IPS-18a (cell line): ENCODE results near the gene TXNRD2.

Experiments
- H3K27ac ChIP-seq: one replicate; pipeline ENCODE4 v1.5.1; 2013; ENCODE audit warnings: low read length
- H3K27me3 ChIP-seq: one replicate; pipeline ENCODE4 v1.6.1; 2013; ENCODE audit warnings: mild to moderate bottlenecking, low read length; ENCODE audit not compliant: control insufficient read depth, insufficient read depth
- H3K36me3 ChIP-seq: one replicate; pipeline ENCODE4 v1.6.1; 2013; ENCODE audit warnings: low read depth, low read length; ENCODE audit not compliant: control insufficient read depth
- H3K4me1 ChIP-seq: one replicate; pipeline ENCODE4 v1.6.1; 2013; ENCODE audit warnings: low read depth, low read length; ENCODE audit not compliant: control insufficient read depth
- H3K4me3 ChIP-seq: one replicate; pipeline ENCODE4 v1.5.1; 2013; ENCODE audit warnings: low read length
- H3K9ac ChIP-seq: one replicate; pipeline ENCODE4 v1.6.1; 2013; ENCODE audit warnings: mild to moderate bottlenecking, low read length, moderate library complexity
- H3K9me3 ChIP-seq: one replicate; pipeline ENCODE4 v1.6.1; 2013; ENCODE audit warnings: low read depth, low read length; ENCODE audit not compliant: control insufficient read depth

The TXNRD2 gene

GRCh38 chr22:19919701-19920363 is 21.8 kb downstream of the TXNRD2 start:
- Histone ChIP-seq H3K9me3 (no peaks in the 10 kb centered on the region), H3K36me3 (no peaks in the 10 kb centered on the region), H3K4me1 (no peaks in the 10 kb centered on the region), H3K27ac (no peak overlapping the region), H3K9ac (no peak overlapping the region), H3K4me3 (no peak overlapping the region), H3K27me3 (no peaks in the 10 kb centered on the region)

GRCh38 chr22:19918332-19919106 is 23.1 kb downstream of the TXNRD2 start:
- Histone ChIP-seq H3K27me3 (no peaks in the 10 kb centered on the region), H3K36me3 (peaks cover 7% of the 10 kb centered on the region), H3K4me1 (no peaks in the 10 kb centered on the region), H3K4me3 (no peak overlapping the region), H3K27ac (no peak overlapping the region), H3K9ac (no peak overlapping the region), H3K9me3 (no peaks in the 10 kb centered on the region)

- H3K9ac ChIP-seq, result no peak overlapping the region
These were observed 24.1 kb downstream of the TXNRD2 start for GRCh38 chr22:19917389-19918138.

GRCh38 chr22:19916941-19917340 is 24.7 kb downstream of the TXNRD2 start:
- Histone ChIP-seq H3K27ac (no peak overlapping the region), H3K9ac (no peak overlapping the region), H3K36me3 (peaks cover 7% of the 10 kb centered on the region), H3K4me1 (no peaks in the 10 kb centered on the region), H3K9me3 (no peaks in the 10 kb centered on the region), H3K4me3 (no peak overlapping the region), H3K27me3 (no peaks in the 10 kb centered on the region)

More at GRCh38 chr22:19917389-19918138, 24.1 kb downstream of the TXNRD2 start:
- H3K4me3 ChIP-seq, result no peak overlapping the region
- no peaks in the 10 kb centered on the region for H3K9me3 ChIP-seq
- no peaks in the 10 kb centered on the region for H3K27me3 ChIP-seq
- H3K27ac ChIP-seq, result no peak overlapping the region
- H3K4me1 ChIP-seq, result no peaks in the 10 kb centered on the region
- peaks cover 7% of the 10 kb centered on the region for H3K36me3 ChIP-seq

- Histone ChIP-seq H3K27ac (no peak overlapping the region), H3K36me3 (peaks cover 7% of the 10 kb centered on the region), H3K4me1 (no peaks in the 10 kb centered on the region), H3K27me3 (no peaks in the 10 kb centered on the region), H3K4me3 (no peak overlapping the region), H3K9me3 (no peaks in the 10 kb centered on the region), H3K9ac (no peak overlapping the region)
These were observed 25.6 kb downstream of the TXNRD2 start for GRCh38 chr22:19916006-19916405.

GRCh38 chr22:19915287-19915954 is 26.2 kb downstream of the TXNRD2 start:
- Histone ChIP-seq H3K27ac (no peak overlapping the region), H3K36me3 (peaks cover 7% of the 10 kb centered on the region), H3K4me1 (no peaks in the 10 kb centered on the region), H3K9me3 (no peaks in the 10 kb centered on the region), H3K27me3 (no peaks in the 10 kb centered on the region), H3K9ac (no peak overlapping the region), H3K4me3 (no peak overlapping the region)

- Histone ChIP-seq H3K36me3 (peaks cover 7% of the 10 kb centered on the region), H3K9me3 (no peaks in the 10 kb centered on the region), H3K27ac (no peak overlapping the region), H3K27me3 (no peaks in the 10 kb centered on the region), H3K4me1 (no peaks in the 10 kb centered on the region), H3K9ac (no peak overlapping the region), H3K4me3 (no peak overlapping the region)
These were observed 27.2 kb downstream of the TXNRD2 start for GRCh38 chr22:19914201-19914943.

- no peak overlapping the region for H3K4me3 ChIP-seq
- H3K27me3 ChIP-seq, result no peaks in the 10 kb centered on the region
- no peak overlapping the region for H3K27ac ChIP-seq
- peaks cover 7% of the 10 kb centered on the region for H3K36me3 ChIP-seq
- H3K4me1 ChIP-seq, result no peaks in the 10 kb centered on the region
- no peaks in the 10 kb centered on the region for H3K9me3 ChIP-seq
- no peak overlapping the region for H3K9ac ChIP-seq
These were observed 28.2 kb downstream of the TXNRD2 start for GRCh38 chr22:19913337-19913936.

- Histone ChIP-seq H3K9me3 (no peaks in the 10 kb centered on the region), H3K9ac (no peak overlapping the region), H3K27ac (no peak overlapping the region), H3K4me3 (no peak overlapping the region), H3K27me3 (no peaks in the 10 kb centered on the region), H3K4me1 (no peaks in the 10 kb centered on the region), H3K36me3 (peaks cover 7% of the 10 kb centered on the region)
These were observed 29.2 kb downstream of the TXNRD2 start for GRCh38 chr22:19912271-19912999.

- no peaks in the 10 kb centered on the region for H3K4me1 ChIP-seq
These were observed 29.9 kb downstream of the TXNRD2 start for GRCh38 chr22:19911540-19912270.

More at GRCh38 chr22:19911540-19912270, 29.9 kb downstream of the TXNRD2 start:
- Histone ChIP-seq H3K9me3 (no peaks in the 10 kb centered on the region), H3K4me3 (no peak overlapping the region), H3K9ac (no peak overlapping the region), H3K36me3 (peaks cover 7% of the 10 kb centered on the region), H3K27ac (no peak overlapping the region), H3K27me3 (no peaks in the 10 kb centered on the region)
